Activated T-cell treated with anti-CD3 and anti-CD28 coated beads for 4 hours (primary cell): ENCODE results near the gene ZBTB7C.

Experiments used
- DNase-seq: peaks from one replicate; pipeline ENCODE4 v3.0.0-alpha.2; 2020

The ZBTB7C gene

GRCh38 chr18:48385596-48385995 lies 23.6 kb downstream of the ZBTB7C start:
- no peak for DNase-seq

GRCh38 chr18:48376934-48377333 lies 32.2 kb downstream of the ZBTB7C start:
- DNase-seq, result no peak

GRCh38 chr18:48376406-48376805 lies 32.8 kb downstream of the ZBTB7C start:
- DNase-seq, result no peak

- no peak for DNase-seq
Measured at GRCh38 chr18:48375150-48375800, 33.9 kb downstream of the ZBTB7C start.

- DNase-seq, result no peak
Measured at GRCh38 chr18:48374423-48375149, 34.6 kb downstream of the ZBTB7C start.

- DNase-seq, result no peak
Measured at GRCh38 chr18:48371854-48372602, 37.2 kb downstream of the ZBTB7C start.

DNA sequence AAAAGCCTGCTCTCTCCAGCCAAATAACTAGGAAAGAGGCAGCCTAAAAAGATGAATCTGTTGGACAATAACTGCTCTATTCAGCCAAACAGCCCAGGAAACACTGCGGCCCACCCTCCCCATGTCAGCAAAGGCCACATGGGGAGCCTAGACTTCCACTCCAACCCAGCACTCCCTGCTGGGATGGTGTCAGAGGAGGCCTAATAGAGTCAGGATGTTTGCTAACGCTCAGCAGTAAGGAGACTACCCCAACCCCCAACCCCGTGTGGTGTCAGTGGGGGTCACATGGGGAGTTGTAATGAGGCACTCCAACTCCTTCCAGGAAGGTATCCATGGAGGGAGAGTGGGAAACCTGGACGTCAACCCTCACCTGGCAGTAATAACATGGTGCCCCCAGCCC lies 41.6 kb downstream of the ZBTB7C start:
- DNase-seq, result no peak

DNA sequence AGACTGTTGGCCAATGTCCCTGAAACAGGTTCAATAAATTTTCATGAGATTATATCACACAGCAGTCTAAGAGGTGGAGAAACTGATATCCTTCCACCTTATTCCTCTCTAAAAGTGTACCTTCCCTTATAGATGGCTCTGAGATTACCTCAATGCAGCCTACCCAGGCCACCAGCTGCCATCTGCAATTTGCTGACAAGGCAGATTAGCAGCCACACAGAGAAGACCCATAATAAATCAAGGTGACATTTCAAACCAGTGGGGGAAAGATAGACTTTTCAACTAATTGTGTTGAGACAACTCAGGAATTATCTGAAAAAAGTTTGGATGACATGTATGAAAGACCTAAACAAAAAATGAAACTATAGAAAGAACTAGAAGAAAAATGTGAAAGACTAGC lies 43.2 kb downstream of the ZBTB7C start:
- DNase-seq, result no peak

GRCh38 chr18:48364146-48364545 lies 45.0 kb downstream of the ZBTB7C start:
- no peak for DNase-seq

GRCh38 chr18:48363175-48363574 lies 46.0 kb downstream of the ZBTB7C start:
- no peak for DNase-seq

- DNase-seq, result no peak
Measured at GRCh38 chr18:48361801-48362200, 47.4 kb downstream of the ZBTB7C start.

DNA sequence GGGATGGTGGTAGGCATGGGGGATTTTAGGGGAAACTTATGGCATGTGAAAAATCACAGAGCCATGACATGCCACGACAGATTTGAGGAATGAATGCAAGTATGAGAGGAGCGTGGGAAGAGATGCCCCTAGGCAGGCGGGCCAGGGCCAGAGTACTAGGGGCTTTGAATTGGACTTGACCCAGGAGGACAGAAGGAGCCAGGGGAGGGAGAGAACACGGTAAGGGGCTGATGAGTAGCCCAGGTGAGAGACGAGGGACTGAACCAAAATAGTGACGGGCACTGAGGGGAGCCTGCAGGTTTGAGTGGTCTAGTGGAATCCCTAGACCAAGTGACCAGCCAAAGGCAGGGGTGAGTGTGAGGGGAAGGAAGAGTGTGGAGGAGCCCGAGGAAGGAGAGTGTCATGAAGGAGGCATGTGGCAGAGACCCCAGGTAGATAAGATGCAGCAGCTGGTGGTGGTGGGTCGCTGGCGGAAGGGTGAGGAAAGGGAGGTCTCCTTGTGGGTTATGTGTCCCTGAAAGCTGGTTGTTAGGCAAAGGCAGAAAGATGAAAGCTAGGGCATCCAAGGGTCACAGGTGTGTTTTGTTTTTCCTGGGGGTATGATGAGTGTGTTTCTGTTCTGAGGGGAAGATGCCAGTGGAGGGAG lies 48.7 kb downstream of the ZBTB7C start:
- no peak for DNase-seq

DNA sequence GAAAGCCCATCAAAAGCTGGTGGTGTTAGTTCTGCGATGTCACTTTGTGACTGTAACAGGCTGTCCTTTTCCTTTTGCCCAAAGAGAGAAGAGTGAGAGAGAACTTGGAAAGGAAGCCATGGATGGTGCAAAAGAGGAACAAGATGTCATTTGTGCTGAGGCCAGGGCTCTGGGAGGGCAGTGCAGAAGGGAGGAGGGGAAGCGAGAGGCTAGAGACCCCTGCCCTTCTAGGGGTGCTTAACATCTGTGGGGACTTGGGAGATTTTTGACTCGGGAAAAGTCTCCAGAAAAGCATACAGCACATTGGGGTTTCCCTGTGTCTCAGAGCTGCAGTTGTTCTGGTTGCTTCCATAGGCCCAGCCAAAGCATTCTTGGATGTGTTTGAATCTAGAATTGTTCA lies 49.6 kb downstream of the ZBTB7C start:
- no peak for DNase-seq

DNA sequence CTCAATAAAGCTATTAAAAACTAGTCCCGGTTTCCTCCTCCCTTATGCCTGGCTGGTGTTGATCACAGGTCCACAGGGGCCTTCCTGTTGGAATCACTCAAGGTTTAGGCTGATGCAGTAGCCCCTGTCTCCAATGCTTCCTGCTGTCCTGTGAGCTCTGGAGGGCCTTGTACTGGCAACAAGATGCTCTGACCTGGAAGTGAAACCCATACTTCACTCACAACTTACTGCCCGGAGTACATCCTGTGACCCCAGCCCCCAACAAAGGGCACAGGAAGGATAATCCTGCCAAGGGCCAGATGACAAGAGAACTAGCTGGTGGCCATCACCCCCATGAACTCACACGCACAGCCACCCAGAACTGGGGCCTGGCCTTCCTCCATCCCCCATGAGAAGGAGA lies 50.3 kb downstream of the ZBTB7C start:
- no peak for DNase-seq

DNA sequence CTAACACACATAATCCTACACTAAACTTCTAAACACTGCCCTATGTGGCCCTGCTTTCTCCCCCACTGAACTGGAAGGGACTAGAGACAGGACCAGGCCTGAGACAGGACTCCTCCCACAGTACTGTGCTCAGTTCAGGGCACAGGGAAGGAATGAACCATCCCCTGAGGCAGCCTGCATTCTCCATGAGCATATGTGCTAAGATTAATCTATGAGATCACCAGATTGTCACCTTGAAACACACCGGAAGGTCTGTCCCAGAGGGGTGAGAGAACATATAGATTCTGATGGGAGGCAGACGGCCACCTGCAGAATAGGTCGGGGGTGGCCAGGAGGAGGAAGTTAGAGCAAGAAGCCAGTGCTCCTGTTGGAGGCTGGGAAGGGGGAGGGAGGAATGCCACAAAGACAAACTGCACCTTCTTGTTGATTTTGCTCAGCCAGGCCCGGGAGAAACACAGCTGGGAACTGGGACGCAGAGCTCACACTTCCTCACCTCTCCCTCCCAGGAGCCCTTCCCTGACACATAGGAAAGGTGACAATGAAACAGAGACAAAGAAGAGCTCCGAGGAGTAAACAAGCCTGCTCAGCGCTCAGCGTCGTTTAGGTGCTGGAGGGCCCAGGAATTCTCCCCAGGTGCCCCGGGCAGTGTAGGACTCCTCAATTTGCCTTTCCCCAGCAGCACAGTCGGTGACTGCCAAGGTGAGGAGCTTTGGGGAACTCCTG lies 52.1 kb downstream of the ZBTB7C start:
- DNase-seq, result no peak

- no peak for DNase-seq
Measured at GRCh38 chr18:48356151-48356745, 52.9 kb downstream of the ZBTB7C start.

DNA sequence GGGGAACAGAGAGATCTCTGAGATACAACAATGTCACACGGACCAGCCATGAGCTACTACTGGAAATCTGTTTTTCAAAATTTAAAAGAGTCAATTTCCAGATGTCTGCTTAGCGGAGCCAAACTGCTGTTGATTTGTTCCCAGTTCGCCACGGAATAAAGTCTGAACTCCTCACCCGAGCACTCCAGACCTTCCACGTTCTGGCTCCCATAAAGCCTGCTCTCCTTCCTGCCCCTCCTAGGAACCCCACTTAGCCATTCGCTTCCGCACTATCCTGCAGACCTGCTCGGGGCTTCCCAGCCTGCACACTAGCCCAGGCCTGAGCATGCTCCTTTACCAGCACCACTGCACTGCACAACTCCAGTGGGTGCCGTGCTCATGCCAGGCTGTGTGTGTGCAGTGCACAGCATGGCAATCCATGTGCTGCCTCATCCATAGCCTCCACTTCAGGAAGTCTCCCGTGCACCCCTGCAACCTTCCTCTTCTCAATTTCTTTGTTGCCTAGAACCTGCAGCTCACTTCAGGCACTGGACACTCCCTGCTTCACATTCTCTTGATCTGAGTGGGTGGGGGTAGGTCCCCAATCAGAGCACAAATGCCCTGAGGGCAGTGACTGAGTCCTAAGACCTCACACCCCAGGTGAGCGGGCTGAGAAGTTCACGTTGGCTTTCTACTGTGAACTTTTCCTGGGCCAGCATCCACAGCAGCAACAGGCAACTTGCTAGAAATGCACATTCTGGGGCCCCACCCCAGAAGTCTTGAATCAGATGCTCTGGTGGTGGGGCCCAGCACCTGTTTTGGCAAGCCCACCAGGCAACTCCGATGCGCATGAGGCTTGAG lies 53.7 kb downstream of the ZBTB7C start:
- DNase-seq, result no peak

DNA sequence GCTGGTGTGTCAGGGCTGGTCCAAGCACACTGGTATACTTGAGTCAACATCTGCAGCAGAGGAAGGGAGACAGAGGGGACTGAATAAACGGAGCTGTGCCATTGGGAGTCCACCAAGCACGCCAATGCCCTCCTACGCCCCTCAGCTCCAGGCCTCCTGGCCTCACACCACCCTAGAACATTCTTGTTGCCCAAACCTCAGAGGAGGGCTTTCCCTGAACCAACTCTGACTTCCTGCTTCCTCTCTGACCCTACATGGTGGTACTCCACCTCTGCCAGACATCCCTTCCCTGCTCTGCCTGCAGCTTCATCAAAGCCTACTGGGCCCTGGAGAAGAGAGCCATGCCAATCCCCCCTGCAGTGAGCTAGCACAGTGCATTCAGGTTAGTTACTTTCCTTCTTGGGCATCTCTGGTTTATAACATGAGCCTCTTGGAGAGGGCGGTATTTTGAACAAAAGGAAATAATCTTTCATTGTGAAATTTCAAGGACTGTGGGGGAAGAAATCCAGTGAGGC lies 54.4 kb downstream of the ZBTB7C start:
- DNase-seq, result no peak

DNA sequence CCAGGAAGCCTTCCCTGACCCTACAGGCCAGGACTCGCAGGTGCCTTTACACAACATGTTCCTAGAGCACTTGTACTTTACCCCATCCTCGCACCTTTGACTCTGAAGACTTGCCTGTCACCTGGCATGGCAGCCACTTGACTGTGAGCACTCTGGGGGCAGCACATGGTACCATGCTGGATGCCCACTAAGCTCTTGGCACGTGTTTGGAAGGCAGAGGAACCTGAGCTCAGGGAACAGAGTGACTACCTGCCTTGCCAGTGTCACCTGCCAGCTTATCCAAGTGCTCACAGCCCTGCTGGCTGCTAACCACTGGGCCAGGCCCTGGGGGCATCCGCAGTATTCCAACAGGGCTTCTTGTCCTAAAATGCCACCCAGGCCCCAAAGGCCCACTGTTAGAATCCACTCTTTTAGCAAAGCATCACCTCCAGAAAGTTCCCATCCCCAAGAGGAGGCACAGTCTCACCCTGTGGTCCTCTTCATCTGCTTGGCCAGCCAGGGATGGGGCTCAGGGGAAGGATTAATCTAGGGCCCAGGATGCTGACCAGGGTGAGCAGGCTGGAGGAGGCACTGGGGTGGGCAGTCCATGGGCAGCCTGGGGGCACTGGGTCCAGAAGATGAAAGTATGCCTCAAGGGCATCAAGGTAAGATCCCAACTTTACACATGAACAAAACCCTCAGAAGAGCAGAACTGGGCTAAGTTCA lies 57.0 kb downstream of the ZBTB7C start:
- DNase-seq, result no peak

DNA sequence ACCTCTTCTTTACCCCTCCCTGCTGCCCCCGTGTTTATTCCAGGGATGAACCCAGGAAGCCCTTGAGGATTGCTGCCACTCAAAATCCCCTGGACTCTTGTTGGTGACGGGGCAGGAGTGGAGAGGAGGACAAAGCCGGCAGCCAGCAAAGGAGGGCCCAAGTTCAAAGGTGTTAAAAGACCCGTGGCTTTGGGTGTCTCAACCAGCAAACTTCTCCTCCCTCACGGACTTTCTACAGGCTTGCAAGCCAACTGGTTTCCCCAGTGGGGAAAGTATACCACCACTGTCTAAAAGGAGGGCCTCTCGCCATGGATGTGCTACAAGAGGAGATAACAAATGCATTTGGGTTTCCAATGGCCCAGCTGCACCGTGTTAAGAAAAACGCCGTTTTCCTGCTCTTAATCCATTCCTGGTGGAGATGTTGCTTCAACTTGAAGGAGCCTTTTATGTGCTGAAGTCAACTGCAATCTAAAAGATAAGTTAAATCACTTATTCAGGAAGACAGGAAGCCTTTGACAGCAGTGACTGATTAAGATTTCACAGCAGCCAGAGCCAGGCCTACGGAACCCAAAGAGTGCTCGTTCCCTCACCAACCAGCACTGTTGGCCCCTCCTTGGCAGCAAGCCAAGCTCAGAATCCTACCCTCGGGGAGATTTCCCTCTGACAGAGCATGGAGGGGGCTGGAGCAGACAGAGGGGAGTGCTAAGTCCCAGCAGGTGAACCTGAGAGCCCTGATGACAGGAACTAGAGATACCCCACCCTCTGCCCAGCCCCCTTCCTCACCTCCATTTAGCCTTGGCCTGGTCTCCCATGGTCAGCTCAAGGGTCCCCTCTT lies 57.8 kb downstream of the ZBTB7C start:
- no peak for DNase-seq
